ENCODE measurements around the gene EPHB2. TPM values are rescaled to one million over a fixed set of nuclear protein-coding genes. Genes with fewer than 3 reads are reported as not detected.
A peak's percentile ranks its signal among the peaks of the same experiment; 100 is the strongest.

Gene EPHB2
- total RNA-seq, 6 experiments from 2014 or later = 0.24 to 1.8 (median 0.62) TPM

GRCh38 chr1:22953057-22953739 lies 242.6 kb downstream of the EPHB2 start:
- DNase-seq (peak in 1 of 3 donors; percentile 43), ATAC-seq (peak in 1 of 4 donors; percentile 12)
- intact Hi-C loops (cut with DNase I) = loop anchor here in 1 of 2 donors (10.0 kb wide), 1 partner anchor 248 kb away; no protein-coding TSS in a partner anchor

GRCh38 chr1:22953740-22954141 lies 243.1 kb downstream of the EPHB2 start:
- Histone ChIP-seq H3K27me3 (no peaks in the 10 kb centered on the region), H3K27ac (no peak overlapping the region), H3K9me3 (no peaks in the 10 kb centered on the region), H3K36me3 (no peaks in the 10 kb centered on the region), H3K4me1 (no peaks in the 10 kb centered on the region), H3K4me3 (no peak overlapping the region)
- no CpG with 5 or more reads among the region's 38 CpGs for WGBS (ENCODE audit: insufficient coverage, low coverage, low lambda C conversion rate, missing lambda C conversion rate)
- ATAC-seq (peak in 1 of 4 donors; percentile 22), DNase-seq (peak in 1 of 3 donors; percentile 25)
- intact Hi-C loops (cut with DNase I) = loop anchor here in 1 of 2 donors (10.0 kb wide), 1 partner anchor 249 kb away; no protein-coding TSS in a partner anchor
- TF ChIP-seq POLR2A (IDR thresholded peaks at IDR 0.05) = no peak
- no peak for TF ChIP-seq CTCF (IDR thresholded peaks at IDR 0.05)

More at GRCh38 chr1:22953057-22953739, 242.6 kb downstream of the EPHB2 start:
- 49% methylated on average over 5 of the region's 92 CpGs for WGBS (ENCODE audit: insufficient coverage, low coverage, low lambda C conversion rate, missing lambda C conversion rate)
- Histone ChIP-seq H3K36me3 (no peaks in the 10 kb centered on the region), H3K27me3 (no peaks in the 10 kb centered on the region), H3K4me3 (no peak overlapping the region), H3K9me3 (no peaks in the 10 kb centered on the region), H3K4me1 (no peaks in the 10 kb centered on the region), H3K27ac (no peak overlapping the region)
- TF ChIP-seq CTCF (IDR thresholded peaks at IDR 0.05) (no peak), POLR2A (IDR thresholded peaks at IDR 0.05) (no peak)

- no peaks in the 10 kb centered on the region for H3K9me3 ChIP-seq
- no peak overlapping the region for H3K27ac ChIP-seq
- no peaks in the 10 kb centered on the region for H3K27me3 ChIP-seq
- peaks cover 0 to 4% (median 0%) of the 10 kb centered on the region in 4 donors for H3K4me1 ChIP-seq
- no peak overlapping the region for H3K4me3 ChIP-seq
- intact Hi-C loops (cut with DNase I) = loop anchor here in 1 of 2 donors (10.0 kb wide), 1 partner anchor 250 kb away; no protein-coding TSS in a partner anchor
- no peaks in the 10 kb centered on the region for H3K36me3 ChIP-seq
- no peak for DNase-seq
- WGBS (ENCODE audit: insufficient coverage, low coverage, low lambda C conversion rate, missing lambda C conversion rate) = 81% methylated on average over 3 of the region's 7 CpGs
- no peak for TF ChIP-seq CTCF (IDR thresholded peaks at IDR 0.05)
- TF ChIP-seq POLR2A (IDR thresholded peaks at IDR 0.05) = no peak
- ATAC-seq = peak in 1 of 4 donors; percentile 22
Observed at GRCh38 chr1:22955146-22955545, 244.5 kb downstream of the EPHB2 start.

- Histone ChIP-seq H3K4me1 (peaks cover 0 to 4% (median 0%) of the 10 kb centered on the region in 4 donors), H3K27ac (no peak overlapping the region), H3K4me3 (no peak overlapping the region), H3K27me3 (no peaks in the 10 kb centered on the region), H3K36me3 (no peaks in the 10 kb centered on the region), H3K9me3 (no peaks in the 10 kb centered on the region)
- ATAC-seq (no peak), DNase-seq (no peak)
- TF ChIP-seq CTCF (IDR thresholded peaks at IDR 0.05) (no peak), POLR2A (IDR thresholded peaks at IDR 0.05) (no peak)
- WGBS (ENCODE audit: insufficient coverage, low coverage, low lambda C conversion rate, missing lambda C conversion rate) = 54% methylated on average over 3 of the region's 3 CpGs
- intact Hi-C loops (cut with DNase I) = loop anchor here in 1 of 2 donors (10.0 kb wide), 1 partner anchor 252 kb away; no protein-coding TSS in a partner anchor
Observed at GRCh38 chr1:22957066-22957465, 246.4 kb downstream of the EPHB2 start.
